ENCODE measurements around the gene ATXN1.
"Not testable (repeated sequence)": the region's sequence is repeated elsewhere in the genome, so short reads cannot be mapped to it uniquely, and the experiment has no call there.

The ATXN1 gene

GRCh38 chr6:16635291-16635809 is 125.9 kb downstream of the ATXN1 start:
- no peak for DNase-seq

- DNase-seq, result no peak
Measured at GRCh38 chr6:16634855-16635254, 126.4 kb downstream of the ATXN1 start.

- DNase-seq, result no peak
Measured at GRCh38 chr6:16633961-16634360, 127.3 kb downstream of the ATXN1 start.

GRCh38 chr6:16633465-16633864 is 127.8 kb downstream of the ATXN1 start:
- no peak for DNase-seq

- no peak for DNase-seq
Measured at GRCh38 chr6:16632101-16632500, 129.2 kb downstream of the ATXN1 start.

GRCh38 chr6:16630026-16630643 is 131.1 kb downstream of the ATXN1 start:
- DNase-seq, result no peak

GRCh38 chr6:16628580-16628979 is 132.7 kb downstream of the ATXN1 start:
- DNase-seq, result not testable (repeated sequence)

- no peak for DNase-seq
Measured at GRCh38 chr6:16626650-16627049, 134.6 kb downstream of the ATXN1 start.

GRCh38 chr6:16625291-16626265 is 135.7 kb downstream of the ATXN1 start:
- DNase-seq, result no peak

- DNase-seq, result no peak
Measured at GRCh38 chr6:16624636-16625290, 136.5 kb downstream of the ATXN1 start.

- no peak for DNase-seq
Measured at GRCh38 chr6:16623731-16624130, 137.5 kb downstream of the ATXN1 start.

- no peak for DNase-seq
Measured at GRCh38 chr6:16623029-16623653, 138.1 kb downstream of the ATXN1 start.

GRCh38 chr6:16622193-16622592 is 139.1 kb downstream of the ATXN1 start:
- no peak for DNase-seq

GRCh38 chr6:16621002-16621401 is 140.3 kb downstream of the ATXN1 start:
- DNase-seq, result no peak

GRCh38 chr6:16619777-16620176 is 141.5 kb downstream of the ATXN1 start:
- no peak for DNase-seq

- DNase-seq, result no peak
Measured at GRCh38 chr6:16618962-16619361, 142.3 kb downstream of the ATXN1 start.

- not testable (repeated sequence) for DNase-seq
Measured at GRCh38 chr6:16615215-16615614, 146.0 kb downstream of the ATXN1 start.

- not testable (repeated sequence) for DNase-seq
Measured at GRCh38 chr6:16614143-16614542, 147.1 kb downstream of the ATXN1 start.

GRCh38 chr6:16613504-16613903 is 147.8 kb downstream of the ATXN1 start:
- not testable (repeated sequence) for DNase-seq

GRCh38 chr6:16608444-16608843 is 152.8 kb downstream of the ATXN1 start:
- no peak for DNase-seq

GRCh38 chr6:16602035-16602434 is 159.2 kb downstream of the ATXN1 start:
- DNase-seq, result no peak

- no peak for DNase-seq
Measured at GRCh38 chr6:16600701-16601100, 160.6 kb downstream of the ATXN1 start.

- DNase-seq, result no peak
Measured at GRCh38 chr6:16600026-16600425, 161.2 kb downstream of the ATXN1 start.

Measured in NCI-H1694 treated with DMSO at 0.1 percent for 48 hours (cell line).